MV-4-11 (cell line): ENCODE results near the gene ZGPAT.
"Not testable (repeated sequence)": the region's sequence is repeated elsewhere in the genome, so short reads cannot be mapped to it uniquely, and the experiment has no call there.

Source experiments
- DNase-seq: peaks from one replicate; lab custom pipeline; 2025; lab: John Stamatoyannopoulos, UW

The ZGPAT gene

GRCh38 chr20:63766695-63767426 lies 59.0 kb downstream of the ZGPAT start:
- DNase-seq: no peak

- DNase-seq: no peak
These were observed 59.6 kb downstream of the ZGPAT start for GRCh38 chr20:63767456-63767855.

- DNase-seq: no peak
These were observed 60.0 kb downstream of the ZGPAT start for GRCh38 chr20:63767886-63768285.

- no peak for DNase-seq
These were observed 61.0 kb downstream of the ZGPAT start for GRCh38 chr20:63768591-63769515.

- DNase-seq: no peak
These were observed 62.1 kb downstream of the ZGPAT start for GRCh38 chr20:63769891-63770474.

- DNase-seq: no peak
These were observed 63.3 kb downstream of the ZGPAT start for GRCh38 chr20:63771046-63771707.

GRCh38 chr20:63772781-63773518 lies 65.1 kb downstream of the ZGPAT start:
- peak; percentile 68 for DNase-seq

- no peak for DNase-seq
These were observed 65.9 kb downstream of the ZGPAT start for GRCh38 chr20:63773571-63774241.

- no peak for DNase-seq
These were observed 66.5 kb downstream of the ZGPAT start for GRCh38 chr20:63774306-63774705.

- no peak for DNase-seq
These were observed 67.5 kb downstream of the ZGPAT start for GRCh38 chr20:63775096-63775978.

GRCh38 chr20:63776875-63777274 lies 69.0 kb downstream of the ZGPAT start:
- DNase-seq: not testable (repeated sequence)

GRCh38 chr20:63777614-63778013 lies 69.8 kb downstream of the ZGPAT start:
- no peak for DNase-seq

GRCh38 chr20:63778034-63778752 lies 70.4 kb downstream of the ZGPAT start:
- DNase-seq: no peak

GRCh38 chr20:63778857-63779256 lies 71.0 kb downstream of the ZGPAT start:
- no peak for DNase-seq

- DNase-seq: no peak
These were observed 73.3 kb downstream of the ZGPAT start for GRCh38 chr20:63781181-63781580.

- DNase-seq: no peak
These were observed 74.2 kb downstream of the ZGPAT start for GRCh38 chr20:63782051-63782471.

GRCh38 chr20:63782521-63782971 lies 74.7 kb downstream of the ZGPAT start:
- DNase-seq: no peak

GRCh38 chr20:63783970-63784369 lies 76.1 kb downstream of the ZGPAT start:
- no peak for DNase-seq

GRCh38 chr20:63785691-63786131 lies 77.9 kb downstream of the ZGPAT start:
- no peak for DNase-seq
